ENCODE measurements around the gene CAMSAP1.

The CAMSAP1 gene

GRCh38 chr9:135882011-135882410 lies 25.3 kb downstream of the CAMSAP1 start:
- no peak for TF ChIP-seq TAF1 (IDR thresholded peaks at IDR 0.05; ENCODE audit: low read depth, low read length)
- TF ChIP-seq POLR2A (IDR thresholded peaks at IDR 0.05; ENCODE audit: low read depth, low read length): no peak
- TF ChIP-seq SPI1 (IDR thresholded peaks at IDR 0.05; ENCODE audit: low read depth, low read length): no peak
- TF ChIP-seq PAX5 (IDR thresholded peaks at IDR 0.05; ENCODE audit: insufficient read depth, low read length, severe bottlenecking): no peak
- TF ChIP-seq POU2F2 (IDR thresholded peaks at IDR 0.05; ENCODE audit: low read depth, low read length): no peak
- TF ChIP-seq POLR2AphosphoS5 (IDR thresholded peaks at IDR 0.05; ENCODE audit: low read depth, low read length): no peak
- no peak for FAIRE-seq
- DNase-seq (ENCODE audit: insufficient read length, low spot score): no peak

GRCh38 chr9:135880438-135880837 lies 26.9 kb downstream of the CAMSAP1 start:
- FAIRE-seq: no peak
- no peak for DNase-seq (ENCODE audit: insufficient read length, low spot score)
- no peak for TF ChIP-seq SPI1 (IDR thresholded peaks at IDR 0.05; ENCODE audit: low read depth, low read length)
- TF ChIP-seq TAF1 (IDR thresholded peaks at IDR 0.05; ENCODE audit: low read depth, low read length): no peak
- TF ChIP-seq POLR2AphosphoS5 (IDR thresholded peaks at IDR 0.05; ENCODE audit: low read depth, low read length): no peak
- TF ChIP-seq PAX5 (IDR thresholded peaks at IDR 0.05; ENCODE audit: insufficient read depth, low read length, severe bottlenecking): no peak
- no peak for TF ChIP-seq POLR2A (IDR thresholded peaks at IDR 0.05; ENCODE audit: low read depth, low read length)
- no peak for TF ChIP-seq POU2F2 (IDR thresholded peaks at IDR 0.05; ENCODE audit: low read depth, low read length)

GRCh38 chr9:135879619-135880018 lies 27.7 kb downstream of the CAMSAP1 start:
- DNase-seq (ENCODE audit: insufficient read length, low spot score): no peak
- no peak for FAIRE-seq
- TF ChIP-seq POU2F2 (IDR thresholded peaks at IDR 0.05; ENCODE audit: low read depth, low read length) (no peak), PAX5 (IDR thresholded peaks at IDR 0.05; ENCODE audit: insufficient read depth, low read length, severe bottlenecking) (no peak), POLR2A (IDR thresholded peaks at IDR 0.05; ENCODE audit: low read depth, low read length) (no peak), SPI1 (IDR thresholded peaks at IDR 0.05; ENCODE audit: low read depth, low read length) (no peak), POLR2AphosphoS5 (IDR thresholded peaks at IDR 0.05; ENCODE audit: low read depth, low read length) (no peak), TAF1 (IDR thresholded peaks at IDR 0.05; ENCODE audit: low read depth, low read length) (no peak)

- no peak for TF ChIP-seq SPI1 (IDR thresholded peaks at IDR 0.05; ENCODE audit: low read depth, low read length)
- no peak for TF ChIP-seq PAX5 (IDR thresholded peaks at IDR 0.05; ENCODE audit: insufficient read depth, low read length, severe bottlenecking)
- no peak for TF ChIP-seq POLR2A (IDR thresholded peaks at IDR 0.05; ENCODE audit: low read depth, low read length)
- TF ChIP-seq POU2F2 (IDR thresholded peaks at IDR 0.05; ENCODE audit: low read depth, low read length): no peak
- no peak for TF ChIP-seq TAF1 (IDR thresholded peaks at IDR 0.05; ENCODE audit: low read depth, low read length)
- no peak for TF ChIP-seq POLR2AphosphoS5 (IDR thresholded peaks at IDR 0.05; ENCODE audit: low read depth, low read length)
- FAIRE-seq (no peak), DNase-seq (ENCODE audit: insufficient read length, low spot score) (no peak)
Measured at GRCh38 chr9:135879237-135879601, 28.1 kb downstream of the CAMSAP1 start.

GRCh38 chr9:135878528-135879236 lies 28.7 kb downstream of the CAMSAP1 start:
- FAIRE-seq (no peak), DNase-seq (ENCODE audit: insufficient read length, low spot score) (no peak)
- TF ChIP-seq SPI1 (IDR thresholded peaks at IDR 0.05; ENCODE audit: low read depth, low read length): no peak
- TF ChIP-seq TAF1 (IDR thresholded peaks at IDR 0.05; ENCODE audit: low read depth, low read length): no peak
- TF ChIP-seq PAX5 (IDR thresholded peaks at IDR 0.05; ENCODE audit: insufficient read depth, low read length, severe bottlenecking): no peak
- no peak for TF ChIP-seq POLR2AphosphoS5 (IDR thresholded peaks at IDR 0.05; ENCODE audit: low read depth, low read length)
- no peak for TF ChIP-seq POU2F2 (IDR thresholded peaks at IDR 0.05; ENCODE audit: low read depth, low read length)
- TF ChIP-seq POLR2A (IDR thresholded peaks at IDR 0.05; ENCODE audit: low read depth, low read length): no peak

GRCh38 chr9:135877791-135878527 lies 29.4 kb downstream of the CAMSAP1 start:
- TF ChIP-seq TAF1 (IDR thresholded peaks at IDR 0.05; ENCODE audit: low read depth, low read length) (no peak), PAX5 (IDR thresholded peaks at IDR 0.05; ENCODE audit: insufficient read depth, low read length, severe bottlenecking) (no peak), POLR2A (IDR thresholded peaks at IDR 0.05; ENCODE audit: low read depth, low read length) (no peak), SPI1 (IDR thresholded peaks at IDR 0.05; ENCODE audit: low read depth, low read length) (no peak), POU2F2 (IDR thresholded peaks at IDR 0.05; ENCODE audit: low read depth, low read length) (no peak), POLR2AphosphoS5 (IDR thresholded peaks at IDR 0.05; ENCODE audit: low read depth, low read length) (no peak)
- FAIRE-seq (no peak), DNase-seq (ENCODE audit: insufficient read length, low spot score) (no peak)

- TF ChIP-seq SPI1 (IDR thresholded peaks at IDR 0.05; ENCODE audit: low read depth, low read length) (no peak), TAF1 (IDR thresholded peaks at IDR 0.05; ENCODE audit: low read depth, low read length) (no peak), POLR2AphosphoS5 (IDR thresholded peaks at IDR 0.05; ENCODE audit: low read depth, low read length) (no peak), POLR2A (IDR thresholded peaks at IDR 0.05; ENCODE audit: low read depth, low read length) (no peak), PAX5 (IDR thresholded peaks at IDR 0.05; ENCODE audit: insufficient read depth, low read length, severe bottlenecking) (no peak), POU2F2 (IDR thresholded peaks at IDR 0.05; ENCODE audit: low read depth, low read length) (no peak)
- FAIRE-seq (no peak), DNase-seq (ENCODE audit: insufficient read length, low spot score) (no peak)
Measured at GRCh38 chr9:135876936-135877335, 30.4 kb downstream of the CAMSAP1 start.

- DNase-seq (ENCODE audit: insufficient read length, low spot score): no peak
- no peak for TF ChIP-seq POU2F2 (IDR thresholded peaks at IDR 0.05; ENCODE audit: low read depth, low read length)
- TF ChIP-seq SPI1 (IDR thresholded peaks at IDR 0.05; ENCODE audit: low read depth, low read length): no peak
- no peak for TF ChIP-seq PAX5 (IDR thresholded peaks at IDR 0.05; ENCODE audit: insufficient read depth, low read length, severe bottlenecking)
- TF ChIP-seq POLR2AphosphoS5 (IDR thresholded peaks at IDR 0.05; ENCODE audit: low read depth, low read length): no peak
- TF ChIP-seq TAF1 (IDR thresholded peaks at IDR 0.05; ENCODE audit: low read depth, low read length): no peak
- TF ChIP-seq POLR2A (IDR thresholded peaks at IDR 0.05; ENCODE audit: low read depth, low read length): no peak
- FAIRE-seq: no peak
Measured at GRCh38 chr9:135874859-135875258, 32.5 kb downstream of the CAMSAP1 start.

- DNase-seq (ENCODE audit: insufficient read length, low spot score): no peak
- TF ChIP-seq SPI1 (IDR thresholded peaks at IDR 0.05; ENCODE audit: low read depth, low read length) (no peak), POLR2AphosphoS5 (IDR thresholded peaks at IDR 0.05; ENCODE audit: low read depth, low read length) (no peak), PAX5 (IDR thresholded peaks at IDR 0.05; ENCODE audit: insufficient read depth, low read length, severe bottlenecking) (no peak), POLR2A (IDR thresholded peaks at IDR 0.05; ENCODE audit: low read depth, low read length) (no peak), POU2F2 (IDR thresholded peaks at IDR 0.05; ENCODE audit: low read depth, low read length) (no peak), TAF1 (IDR thresholded peaks at IDR 0.05; ENCODE audit: low read depth, low read length) (no peak)
- no peak for FAIRE-seq
Measured at GRCh38 chr9:135869909-135870308, 37.4 kb downstream of the CAMSAP1 start.

All from GM12891 (cell line).